GM12878 (cell line): Measurements from ENCODE around the gene TUBA8. TPM values are rescaled to one million over a fixed set of nuclear protein-coding genes. Genes with fewer than 3 reads are reported as not detected.

ENCODE experiments used
- ATAC-seq: fragments of 200-7000 bp; cut with Tn5 transposase; 3 replicates; pipeline ENCODE4 v1.9.1; 2020; ENCODE audit warnings: mild to moderate bottlenecking, moderate library complexity
- BruUV-seq: library from RNA; stranded (reverse); fragments of 400-500 nt; replicated peaks from 2 replicates; lab custom pipeline; 2021; lab: Mats Ljungman, UMichigan
- CTCF ChIA-PET: fragments of 300-600 bp; sonication (Branson Sonifier 250); formaldehyde crosslinking; extraction: SDS; loops from one replicate; lab custom pipeline; 2021; ENCODE audit warnings: inconsistent platforms; lab: Yijun Ruan, JAX
- POLR2A ChIA-PET: fragments of 350-600 bp; formaldehyde crosslinking; extraction: SDS; loops from one replicate; lab custom pipeline; 2021; ENCODE audit warnings: inconsistent platforms; lab: Charles Lee
- RAD21 ChIA-PET: fragments of 300-600 bp; sonication (Branson Sonifier 250); formaldehyde crosslinking; loops from one replicate; lab custom pipeline; 2023; ENCODE audit warnings: antibody characterized with exemption; ENCODE audit not compliant: unreplicated experiment; lab: Charles Lee
- SMC1A ChIA-PET: fragments of 300-600 bp; sonication (Branson Sonifier 250); formaldehyde crosslinking; loops from one replicate; lab custom pipeline; 2023; ENCODE audit not compliant: unreplicated experiment, uncharacterized antibody; lab: Charles Lee
- DNase-seq: peaks from one replicate; pipeline ENCODE4 v3.0.0-alpha.2; 2011; ENCODE audit warnings: low read depth, low spot score
- FAIRE-seq: peaks from 3 replicates; lab custom pipeline; 2011; peaks lifted over from hg19 to GRCh38; lab: Jason Lieb, UNC
- H2AFZ ChIP-seq: 2 replicates; pipeline ENCODE4 v1.6.0; 2011; ENCODE audit warnings: low read depth, low read length, control low read depth; ENCODE audit not compliant: control insufficient read depth
- H3K27ac ChIP-seq: 2 replicates; pipeline ENCODE4 v1.5.1; 2011; ENCODE audit warnings: control low read depth; ENCODE audit not compliant: control insufficient read depth, insufficient read depth
- H3K27me3 ChIP-seq, 2 experiments: replicated peaks in 1 of 2; 2 replicates each; pipeline versions ENCODE4 v1.6.0 to v1.6.1; 2011; ENCODE audit warnings: low read length in 1 of 2; ENCODE audit not compliant: control insufficient read depth in 2 of 2, insufficient read depth in 2 of 2
- H3K36me3 ChIP-seq, 2 experiments: 2 replicates each; pipeline ENCODE4 v1.5.1; 2011; ENCODE audit warnings: low read length in 1 of 2; ENCODE audit not compliant: control insufficient read depth in 2 of 2, insufficient read depth in 2 of 2
- H3K4me1 ChIP-seq: 2 replicates; pipeline ENCODE4 v1.6.1; 2011; ENCODE audit warnings: mild to moderate bottlenecking, low read length, moderate library complexity, mixed read lengths; ENCODE audit not compliant: control insufficient read depth, insufficient read depth
- H3K4me2 ChIP-seq: 2 replicates; pipeline ENCODE4 v1.6.0; 2011; ENCODE audit warnings: control low read depth; ENCODE audit not compliant: control insufficient read depth, insufficient read depth
- H3K4me3 ChIP-seq: fragments of 200-600 bp; sonication (generic); 2 replicates; pipeline ENCODE4 v1.5.1; 2016
- H3K79me2 ChIP-seq: 2 replicates; pipeline ENCODE4 v1.6.0; 2011; ENCODE audit warnings: low read length; ENCODE audit not compliant: control insufficient read depth, insufficient read depth
- H3K9ac ChIP-seq: 2 replicates; pipeline ENCODE4 v1.8.0; 2011; ENCODE audit warnings: low read length, control low read depth, mixed read lengths; ENCODE audit not compliant: control insufficient read depth, insufficient read depth
- H3K9me3 ChIP-seq: replicated peaks from 3 replicates; pipeline ENCODE4 v1.5.1; 2011; ENCODE audit warnings: mild to moderate bottlenecking, low read length; ENCODE audit not compliant: control insufficient read depth, insufficient read depth
- H4K20me1 ChIP-seq: 2 replicates; pipeline ENCODE4 v1.6.0; 2011; ENCODE audit not compliant: control insufficient read depth, insufficient read depth
- ATF2 ChIP-seq: IDR thresholded peaks from 2 replicates; pipeline ENCODE4 v1.6.1; 2012; ENCODE audit warnings: low read length, inconsistent platforms
- ATF7 ChIP-seq: fragments of 450-650 bp; IDR thresholded peaks from 2 replicates; pipeline ENCODE4 v1.6.1; 2016; ENCODE audit warnings: low read depth, mild to moderate bottlenecking
- BCL3 ChIP-seq: IDR thresholded peaks from 2 replicates; pipeline ENCODE4 v1.6.1; 2011; ENCODE audit warnings: borderline replicate concordance, low read depth, mild to moderate bottlenecking, moderate library complexity, low read length; ENCODE audit not compliant: insufficient read depth, poor library complexity, severe bottlenecking
- EP300 ChIP-seq, 2 experiments: fragments of 150-350 bp in 1 of 2; IDR thresholded peaks; 2 replicates each; pipeline ENCODE4 v1.6.1; 2011 to 2012; ENCODE audit warnings: low read depth in 2 of 2, low read length in 2 of 2, borderline replicate concordance in 1 of 2, improper control_type of control experiment in 1 of 2, inconsistent platforms in 1 of 2; ENCODE audit not compliant: control insufficient read depth in 1 of 2
- EZH2 ChIP-seq: IDR thresholded peaks from 2 replicates; pipeline ENCODE4 v1.6.1; 2012; ENCODE audit warnings: low read depth, mild to moderate bottlenecking, control low read depth, inconsistent platforms, low read length, borderline replicate concordance; ENCODE audit not compliant: control insufficient read depth
- GABPA ChIP-seq: IDR thresholded peaks from 2 replicates; pipeline ENCODE4 v1.6.1; 2014; ENCODE audit warnings: antibody characterized with exemption, low read depth, mild to moderate bottlenecking, inconsistent platforms
- KAT2A ChIP-seq: conservative IDR thresholded peaks from 2 replicates; pipeline ENCODE4 v1.6.1; 2011; ENCODE audit warnings: low read depth, low read length; ENCODE audit not compliant: control insufficient read depth
- MEF2A ChIP-seq: IDR thresholded peaks from 2 replicates; pipeline ENCODE4 v1.6.1; 2011; ENCODE audit warnings: low read depth, mild to moderate bottlenecking, low read length, moderate library complexity; ENCODE audit not compliant: insufficient read depth
- RB1 ChIP-seq: fragments of 450-650 bp; formaldehyde crosslinking; IDR thresholded peaks from 2 replicates; pipeline ENCODE4 v1.6.1; 2017; ENCODE audit warnings: mild to moderate bottlenecking, borderline replicate concordance
- SKIL ChIP-seq: fragments of 450-650 bp; IDR thresholded peaks from 2 replicates; pipeline ENCODE4 v1.6.1; 2017; ENCODE audit warnings: mild to moderate bottlenecking, low read depth, inconsistent platforms; ENCODE audit not compliant: poor library complexity, severe bottlenecking
- SMAD1 ChIP-seq: fragments of 450-650 bp; IDR thresholded peaks from 2 replicates; pipeline ENCODE4 v1.6.1; 2018; ENCODE audit warnings: mild to moderate bottlenecking, low read depth; ENCODE audit not compliant: partially characterized antibody
- SMAD5 ChIP-seq: IDR thresholded peaks from 2 replicates; pipeline ENCODE4 v1.6.1; 2016; ENCODE audit warnings: antibody characterized with exemption, low read depth
- SMARCA5 ChIP-seq: fragments of 450-650 bp; IDR thresholded peaks from 2 replicates; pipeline ENCODE4 v1.6.1; 2017; ENCODE audit warnings: mild to moderate bottlenecking
- STAT3 ChIP-seq: IDR thresholded peaks from 2 replicates; pipeline ENCODE4 v1.6.1; 2011; ENCODE audit warnings: low read depth, low read length, improper control_type of control experiment
- ZBED1 ChIP-seq: IDR thresholded peaks from 2 replicates; pipeline ENCODE4 v1.6.1; 2016; ENCODE audit warnings: borderline replicate concordance
- ZNF384 ChIP-seq: IDR thresholded peaks from 2 replicates; pipeline ENCODE4 v1.6.1; 2012; ENCODE audit warnings: low read depth, mild to moderate bottlenecking, low read length, improper control_type of control experiment, borderline replicate concordance
- ZSCAN29 ChIP-seq: fragments of 450-650 bp; IDR thresholded peaks from 2 replicates; pipeline ENCODE4 v1.6.1; 2017; ENCODE audit warnings: mild to moderate bottlenecking, moderate library complexity
- WGBS: methylation state at CpG from one replicate; pipeline ENCODE4 v1.1.6; 2016; ENCODE audit warnings: low lambda C conversion rate; ENCODE audit not compliant: insufficient replicate concordance, insufficient coverage; ENCODE audit errors: missing lambda C conversion rate; 5-methylcytosine and 5-hydroxymethylcytosine counted together
- in situ Hi-C: fragments of 300-500 bp; cut with MboI; formaldehyde crosslinking; loops from 9 replicates; pipeline ENCODE4 v1.14.3; 2018; ENCODE audit warnings: mixed read lengths
- intact Hi-C: fragments of 100-400 bp; cut with micrococcal nuclease; formaldehyde crosslinking; loops from one replicate; pipeline ENCODE4 v1.14.2; 2022; ENCODE audit not compliant: unreplicated experiment
- polyA plus RNA-seq, 11 experiments: library from polyadenylated mRNA; depleted of rRNA in 4 of 11; unstranded in 6 of 11; stranded (reverse) in 5 of 11; fragments of >200 nt; fragmentation: Nextera tagmentation in 4 of 11; fragmentation: Illumina TruSeq in 1 of 11; extraction: Ambion mirVana in 4 of 11; extraction: Trizol in 1 of 11; gene quantifications; 1 replicate in 1 of 11; 2 replicates in 10 of 11; pipeline versions ENCODE4 v1.2.1 to v1.2.3, GENCODE V29; 2011 to 2016; ENCODE audit warnings: inconsistent platforms in 2 of 11, missing spikeins in 2 of 11, low read depth in 1 of 11
- total RNA-seq, 4 experiments: library from RNA; depleted of rRNA in 3 of 4; stranded (reverse); fragments of >200 nt in 3 of 4; fragmentation: Illumina TruSeq in 1 of 4; extraction: Trizol in 1 of 4; gene quantifications; 2 replicates each; pipeline versions ENCODE4 v1.2.1 to v1.2.3, GENCODE V29; 2013 to 2021

Gene TUBA8
- total and polyA plus RNA-seq, 10 of the 15 experiments (the other 5 are each of a cell fraction or from before 2014, with no cell fraction given): 2.2 to 30.3 (median 21.0) TPM

GRCh38 chr22:18063306-18063705 lies 47.3 kb upstream of the TUBA8 start:
- DNase-seq: no peak
- no peaks in the 10 kb centered on the region for H4K20me1 ChIP-seq
- ATAC-seq: no peak
- SMC1A ChIA-PET: interaction anchor here (0.5 to 3.8 kb wide), 8 partner anchors 8 to 298 kb away, joined by 3 to 51 read pairs (median 3); partner anchors contain the start of gene PEX26
- H2AFZ ChIP-seq: no peak overlapping the region
- H3K79me2 ChIP-seq: no peaks in the 10 kb centered on the region
- no peaks in the 10 kb centered on the region for H3K36me3 ChIP-seq
- H3K27ac ChIP-seq: no peak overlapping the region
- CTCF ChIA-PET: interaction anchor here (0.6 to 3.7 kb wide), 8 partner anchors 9 to 507 kb away, joined by 3 to 21 read pairs (median 4); no protein-coding TSS in a partner anchor
- RAD21 ChIA-PET: interaction anchor here (1.0 to 3.7 kb wide), 3 partner anchors 13 to 233 kb away, joined by 3 to 40 read pairs (median 3); partner anchors contain the start of gene PEX26
- BruUV-seq: no TSS peak
- peaks cover 17% of the 10 kb centered on the region for H3K4me1 ChIP-seq
- FAIRE-seq: no peak
- no peak overlapping the region for H3K4me2 ChIP-seq
- in situ Hi-C loops: no loop called here
- intact Hi-C loops: no loop called here
- POLR2A ChIA-PET: interaction anchor here (0.6 kb wide), 1 partner anchor 188 kb away, joined by 3 read pairs; no protein-coding TSS in a partner anchor
- no peaks in the 10 kb centered on the region for H3K9me3 ChIP-seq
- no peak overlapping the region for H3K9ac ChIP-seq
- no peaks in the 10 kb centered on the region for H3K27me3 ChIP-seq
- H3K4me3 ChIP-seq: no peak overlapping the region
- WGBS: 54% methylated on average over 7 of the region's 7 CpGs
- TF ChIP-seq SMAD1: no peak
- TF ChIP-seq STAT3: no peak
- TF ChIP-seq BCL3: no peak
- TF ChIP-seq ATF7: no peak
- TF ChIP-seq SMARCA5: no peak
- TF ChIP-seq ZBED1: no peak
- no peak for TF ChIP-seq ZNF384
- TF ChIP-seq ZSCAN29: no peak
- TF ChIP-seq GABPA: no peak
- no peak for TF ChIP-seq RB1
- no peak for TF ChIP-seq SMAD5
- TF ChIP-seq KAT2A: no peak
- no peak for TF ChIP-seq MEF2A
- no peak for TF ChIP-seq ATF2
- TF ChIP-seq EP300 (IDR thresholded peaks at IDR 0.05; ENCODE audit: borderline replicate concordance in 1 of 2, control insufficient read depth in 1 of 2, low read depth in 2 of 2, low read length in 2 of 2): no peak
- TF ChIP-seq EZH2: no peak
- TF ChIP-seq SKIL: no peak
